Testis (tissue), 2 donors: ENCODE data around the gene NPHP4.

ENCODE experiments used
- CTCF ChIP-seq, 3 experiments: fragments of 450-650 bp in 2 of 3; fragments of 200-600 bp in 1 of 3; sonication (generic) in 1 of 3; IDR thresholded peaks; one replicate each; pipeline ENCODE4 v1.5.1; 2016 to 2019; ENCODE audit warnings: antibody characterized with exemption in 3 of 3, mild to moderate bottlenecking in 2 of 3, moderate library complexity in 1 of 3
- POLR2A ChIP-seq: fragments of 450-650 bp; IDR thresholded peaks from one replicate; pipeline ENCODE4 v1.6.1; 2017; ENCODE audit warnings: antibody characterized with exemption, mild to moderate bottlenecking, moderate library complexity

GRCh38 chr1:5969168-5969567 lies 23.1 kb downstream of the NPHP4 start:
- no peak for TF ChIP-seq CTCF (IDR thresholded peaks at IDR 0.05)
- TF ChIP-seq POLR2A, result no peak
